ENCODE data around the gene ATAD3B. TPM values are rescaled to one million over a fixed set of nuclear protein-coding genes. Genes with fewer than 3 reads are reported as not detected.

ATAD3B gene, protein sequence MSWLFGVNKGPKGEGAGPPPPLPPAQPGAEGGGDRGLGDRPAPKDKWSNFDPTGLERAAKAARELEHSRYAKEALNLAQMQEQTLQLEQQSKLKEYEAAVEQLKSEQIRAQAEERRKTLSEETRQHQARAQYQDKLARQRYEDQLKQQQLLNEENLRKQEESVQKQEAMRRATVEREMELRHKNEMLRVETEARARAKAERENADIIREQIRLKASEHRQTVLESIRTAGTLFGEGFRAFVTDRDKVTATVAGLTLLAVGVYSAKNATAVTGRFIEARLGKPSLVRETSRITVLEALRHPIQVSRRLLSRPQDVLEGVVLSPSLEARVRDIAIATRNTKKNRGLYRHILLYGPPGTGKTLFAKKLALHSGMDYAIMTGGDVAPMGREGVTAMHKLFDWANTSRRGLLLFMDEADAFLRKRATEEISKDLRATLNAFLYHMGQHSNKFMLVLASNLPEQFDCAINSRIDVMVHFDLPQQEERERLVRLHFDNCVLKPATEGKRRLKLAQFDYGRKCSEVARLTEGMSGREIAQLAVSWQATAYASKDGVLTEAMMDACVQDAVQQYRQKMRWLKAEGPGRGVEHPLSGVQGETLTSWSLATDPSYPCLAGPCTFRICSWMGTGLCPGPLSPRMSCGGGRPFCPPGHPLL
- 10 to 100 TPM; 11.1 to 47.1 (median 13.1) TPM for total RNA-seq
- polyA plus RNA-seq, result 10 to 100 TPM in 1 of 3 donors, 1 to 10 TPM in 2; 4.8 to 49.4 (median 5.3) TPM

DNA sequence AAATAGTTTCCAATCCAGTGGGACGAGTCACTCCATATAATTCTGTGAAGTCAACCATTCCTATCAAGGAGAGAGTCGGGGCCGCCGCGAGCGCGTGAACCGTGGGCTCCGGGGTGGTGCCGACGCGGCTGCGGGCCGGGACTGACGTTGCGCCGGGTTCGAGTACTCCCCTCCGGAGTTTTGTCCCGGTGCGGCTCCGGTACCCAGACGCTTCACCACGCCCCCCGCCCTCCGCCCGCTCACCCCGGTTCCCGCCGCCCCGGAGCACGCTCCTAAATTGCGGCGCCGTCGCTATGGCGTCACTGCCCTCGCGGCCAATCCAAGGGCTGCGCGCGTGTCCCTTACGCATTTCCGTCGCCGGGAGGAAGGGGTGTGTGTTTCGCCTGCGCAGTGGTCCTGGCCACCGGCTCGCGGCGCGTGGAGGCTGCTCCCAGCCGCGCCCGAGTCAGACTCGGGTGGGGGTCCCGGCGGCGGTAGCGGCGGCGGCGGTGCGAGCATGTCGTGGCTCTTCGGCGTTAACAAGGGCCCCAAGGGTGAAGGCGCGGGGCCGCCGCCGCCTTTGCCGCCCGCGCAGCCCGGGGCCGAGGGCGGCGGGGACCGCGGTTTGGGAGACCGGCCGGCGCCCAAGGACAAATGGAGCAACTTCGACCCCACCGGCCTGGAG is at the start of gene ATAD3B:
ATAD3B (plus strand) TSS at position 377 of the 664 bp plus-strand sequence; CDS start at position 497, 120 bp downstream.
- WGBS, 2 donors, result 0 to 1% methylated on average over 87 of the region's 87 CpGs
- Histone ChIP-seq H3K27me3 (no peaks in the 10 kb centered on the region), H3K27ac (peak within 1 kb of the TSS; percentile 74 to 88 (median 85)), H3K4me3 (peak within 1 kb of the TSS; percentile 62 to 94 (median 80)), H3K36me3 (no peaks in the 10 kb centered on the region), H3K9me3 (no peaks in the 10 kb centered on the region), H3K4me1 (peaks cover 0 to 24% (median 20%) of the 10 kb centered on the region in 4 donors)
- TF ChIP-seq EP300 (IDR thresholded peaks at IDR 0.05) (peak in 1 of 4 donors; percentile 69), POLR2AphosphoS5 (IDR thresholded peaks at IDR 0.05) (peak; percentile 65 to 85 (median 74)), POLR2A (IDR thresholded peaks at IDR 0.05) (peak in 1 of 2 donors; percentile 34)
- TF ChIP-seq, protein P1, sequence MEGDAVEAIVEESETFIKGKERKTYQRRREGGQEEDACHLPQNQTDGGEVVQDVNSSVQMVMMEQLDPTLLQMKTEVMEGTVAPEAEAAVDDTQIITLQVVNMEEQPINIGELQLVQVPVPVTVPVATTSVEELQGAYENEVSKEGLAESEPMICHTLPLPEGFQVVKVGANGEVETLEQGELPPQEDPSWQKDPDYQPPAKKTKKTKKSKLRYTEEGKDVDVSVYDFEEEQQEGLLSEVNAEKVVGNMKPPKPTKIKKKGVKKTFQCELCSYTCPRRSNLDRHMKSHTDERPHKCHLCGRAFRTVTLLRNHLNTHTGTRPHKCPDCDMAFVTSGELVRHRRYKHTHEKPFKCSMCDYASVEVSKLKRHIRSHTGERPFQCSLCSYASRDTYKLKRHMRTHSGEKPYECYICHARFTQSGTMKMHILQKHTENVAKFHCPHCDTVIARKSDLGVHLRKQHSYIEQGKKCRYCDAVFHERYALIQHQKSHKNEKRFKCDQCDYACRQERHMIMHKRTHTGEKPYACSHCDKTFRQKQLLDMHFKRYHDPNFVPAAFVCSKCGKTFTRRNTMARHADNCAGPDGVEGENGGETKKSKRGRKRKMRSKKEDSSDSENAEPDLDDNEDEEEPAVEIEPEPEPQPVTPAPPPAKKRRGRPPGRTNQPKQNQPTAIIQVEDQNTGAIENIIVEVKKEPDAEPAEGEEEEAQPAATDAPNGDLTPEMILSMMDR (IDR thresholded peaks at IDR 0.05), result no peak
- peak; percentile 97 for DNase-seq
- intact Hi-C loops (cut with DNase I), result no loop called here

DNA sequence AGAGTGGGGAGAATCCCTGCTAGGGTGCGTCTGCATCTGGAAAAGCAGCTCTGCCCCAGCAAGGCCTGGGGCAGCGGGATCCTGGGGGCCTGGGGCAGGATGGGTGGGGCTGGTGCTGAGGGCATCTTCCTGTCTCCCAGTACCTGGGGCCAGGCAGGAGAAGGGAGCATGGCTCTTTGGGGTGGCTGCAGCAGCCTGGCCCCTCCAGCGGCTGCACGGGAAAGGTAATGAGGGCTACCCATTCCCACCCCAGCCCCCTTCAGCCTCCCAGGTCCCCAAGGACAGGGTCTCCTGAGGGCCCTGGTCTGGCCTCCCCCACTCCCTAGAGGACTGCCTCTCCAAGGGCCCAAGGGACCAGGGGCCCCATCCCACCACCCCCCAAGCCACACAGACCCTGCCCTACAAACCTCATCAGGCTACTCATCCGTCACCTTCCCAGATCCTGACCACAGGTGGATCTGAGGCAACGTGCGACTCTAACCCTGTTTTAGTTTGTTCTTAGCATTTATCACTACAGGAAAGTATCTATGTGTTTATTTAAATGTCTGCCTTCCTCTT is 49.6 kb upstream of the ATAD3B start:
- Histone ChIP-seq H3K9me3 (no peaks in the 10 kb centered on the region), H3K27me3 (no peaks in the 10 kb centered on the region), H3K36me3 (no peaks in the 10 kb centered on the region), H3K27ac (peak overlapping the region in 2 of 4 donors; percentile 61 to 71), H3K4me1 (peaks cover 0 to 31% (median 23%) of the 10 kb centered on the region in 4 donors), H3K4me3 (no peak overlapping the region)
- WGBS, 2 donors, result 76 to 85% methylated on average over 7 of the region's 7 CpGs
- no peak for TF ChIP-seq EP300 (IDR thresholded peaks at IDR 0.05)
- TF ChIP-seq, protein P1 (IDR thresholded peaks at IDR 0.05), result no peak
- no peak for TF ChIP-seq POLR2AphosphoS5 (IDR thresholded peaks at IDR 0.05)
- no peak for TF ChIP-seq POLR2A (IDR thresholded peaks at IDR 0.05)
- intact Hi-C loops (cut with DNase I), result loop anchor here (2.0 kb wide), 1 partner anchor 19 kb away; no protein-coding TSS in a partner anchor
- no peak for DNase-seq

DNA sequence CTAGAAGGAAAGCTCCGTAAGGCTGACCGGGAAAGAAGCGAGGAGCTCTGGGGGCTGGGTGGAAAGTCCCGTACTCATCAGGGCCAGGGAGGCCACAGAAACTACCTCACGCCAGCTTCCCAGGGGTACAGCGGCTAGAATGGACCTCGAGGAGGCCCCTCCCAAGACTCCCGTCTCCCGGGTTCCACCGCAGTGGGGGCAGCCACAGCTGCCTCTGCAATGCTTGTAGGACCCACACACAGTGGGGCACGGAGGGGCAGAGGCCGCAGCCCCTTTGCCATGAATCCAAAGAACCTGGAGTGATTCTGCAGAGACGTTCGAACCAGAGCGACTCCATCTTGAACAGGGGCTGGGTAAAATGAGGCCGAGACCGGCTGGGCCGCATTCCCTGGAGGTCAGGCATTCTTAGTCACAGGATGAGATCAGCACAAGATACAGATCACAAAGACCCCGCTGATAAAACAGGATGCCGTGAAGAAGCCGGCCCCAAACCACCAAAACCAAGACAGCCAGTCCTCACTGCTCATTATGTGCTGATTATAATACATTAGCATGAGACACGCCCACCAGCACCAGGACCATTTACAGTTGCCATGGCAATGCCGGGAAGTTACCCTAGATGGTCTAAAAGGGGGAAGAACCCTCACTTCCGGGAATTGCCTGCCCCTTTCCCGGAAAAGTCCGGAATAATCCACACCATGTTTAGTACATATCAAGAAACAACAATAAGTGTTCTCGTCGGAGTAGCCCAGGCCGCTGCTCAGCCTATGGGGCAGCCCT is 48.9 kb upstream of the ATAD3B start:
- DNase-seq, result no peak
- Histone ChIP-seq H3K27me3 (no peaks in the 10 kb centered on the region), H3K36me3 (no peaks in the 10 kb centered on the region), H3K4me3 (no peak overlapping the region), H3K27ac (no peak overlapping the region), H3K4me1 (peaks cover 0 to 34% (median 24%) of the 10 kb centered on the region in 4 donors), H3K9me3 (no peaks in the 10 kb centered on the region)
- intact Hi-C loops (cut with DNase I), result no loop called here
- TF ChIP-seq POLR2AphosphoS5 (IDR thresholded peaks at IDR 0.05) (no peak), POLR2A (IDR thresholded peaks at IDR 0.05) (no peak), EP300 (IDR thresholded peaks at IDR 0.05) (no peak)
- TF ChIP-seq, protein P1 (IDR thresholded peaks at IDR 0.05), result no peak
- 66 to 70% methylated on average over 29 of the region's 29 CpGs for WGBS, 2 donors

DNA sequence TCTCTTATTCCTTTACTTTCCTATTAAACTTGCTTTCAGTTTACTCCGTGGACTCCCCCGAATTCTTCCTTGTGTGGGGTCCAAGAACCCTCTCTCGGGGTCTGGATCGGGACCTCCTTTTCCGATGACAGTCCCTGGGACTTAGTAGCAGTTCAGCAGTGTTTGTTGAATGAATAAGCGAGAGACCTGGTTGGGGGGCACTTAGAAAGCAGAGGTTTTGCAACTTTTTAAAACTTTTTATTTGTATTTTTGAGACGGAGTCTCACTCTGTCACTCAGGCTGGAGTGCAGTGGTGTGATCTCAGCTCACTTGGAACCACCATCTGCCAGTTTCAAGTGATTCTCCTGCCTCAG is 48.3 kb upstream of the ATAD3B start:
- Histone ChIP-seq H3K27me3 (no peaks in the 10 kb centered on the region), H3K36me3 (no peaks in the 10 kb centered on the region), H3K9me3 (no peaks in the 10 kb centered on the region), H3K27ac (no peak overlapping the region), H3K4me1 (peaks cover 0 to 38% (median 26%) of the 10 kb centered on the region in 4 donors), H3K4me3 (no peak overlapping the region)
- TF ChIP-seq, protein P1 (IDR thresholded peaks at IDR 0.05), result no peak
- TF ChIP-seq POLR2AphosphoS5 (IDR thresholded peaks at IDR 0.05), result no peak
- no peak for TF ChIP-seq EP300 (IDR thresholded peaks at IDR 0.05)
- TF ChIP-seq POLR2A (IDR thresholded peaks at IDR 0.05), result no peak
- 83 to 90% methylated on average over 7 of the region's 7 CpGs for WGBS, 2 donors
- DNase-seq, result no peak
- intact Hi-C loops (cut with DNase I), result no loop called here
